H1 (cell line): ENCODE measurements around the gene PCP4L1. TPM values are rescaled to one million over a fixed set of nuclear protein-coding genes. Genes with fewer than 3 reads are reported as not detected.

Experiments
- CBX8 ChIP-seq: fragments of 300-800, 300-1000 bp; sonication (generic); IDR thresholded peaks from 2 replicates; pipeline ENCODE4 v1.7.1; 2016; ENCODE audit warnings: low read depth, low read length, borderline replicate concordance
- EGR1 ChIP-seq: IDR thresholded peaks from 2 replicates; pipeline ENCODE4 v1.6.1; 2011; ENCODE audit warnings: low read depth, low read length, borderline replicate concordance
- JUND ChIP-seq: IDR thresholded peaks from 2 replicates; pipeline ENCODE4 v1.6.1; 2011; ENCODE audit warnings: mild to moderate bottlenecking, improper control_type of control experiment, low read length
- RBBP5 ChIP-seq: IDR thresholded peaks from 2 replicates; pipeline ENCODE4 v1.7.1; 2012; ENCODE audit warnings: low read depth, mild to moderate bottlenecking, inconsistent platforms, low read length, moderate library complexity, borderline replicate concordance
- SP2 ChIP-seq: IDR thresholded peaks from 2 replicates; pipeline ENCODE4 v1.6.1; 2012; ENCODE audit warnings: mild to moderate bottlenecking, low read length, inconsistent platforms
- SP4 ChIP-seq: IDR thresholded peaks from 2 replicates; pipeline ENCODE4 v1.6.1; 2012; ENCODE audit warnings: low read length, inconsistent platforms
- SUZ12 ChIP-seq: fragments of 200-600 bp; sonication (generic); IDR thresholded peaks from 2 replicates; pipeline ENCODE4 v1.6.1; 2012; ENCODE audit warnings: mild to moderate bottlenecking, inconsistent platforms, low read length, moderate library complexity, mixed read lengths
- ZNF274 ChIP-seq: IDR thresholded peaks from 2 replicates; pipeline ENCODE4 v1.7.0; 2012; ENCODE audit warnings: low read length, borderline replicate concordance; ENCODE audit errors: extremely low read depth
- polyA plus RNA-seq, 7 experiments: library from polyadenylated mRNA; depleted of rRNA in 3 of 7; stranded (reverse) in 5 of 7; unstranded in 2 of 7; fragments of >200 nt in 5 of 7; fragments of 200-250 nt in 2 of 7; gene quantifications; 1 replicate in 5 of 7; 2 replicates in 1 of 7; 4 replicates in 1 of 7; pipeline versions ENCODE4 v1.2.1 to v1.2.3, GENCODE V29; 2011 to 2013; ENCODE audit warnings: missing spikeins in 2 of 7, mixed read lengths in 2 of 7
- total RNA-seq: library from RNA; stranded (reverse); fragmentation: NEBNext Ultra II Directional; extraction: Animal tissue kit (Norgen Biotek cat#: 25700); gene quantifications from 2 replicates; pipeline ENCODE4 v1.2.1, GENCODE V29; 2021
- TF ChIP-seq, protein P1 (sequence below): IDR thresholded peaks from 2 replicates; pipeline ENCODE4 v1.6.1; 2011; ENCODE audit warnings: low read length, improper control_type of control experiment

The PCP4L1 gene
- total and polyA plus RNA-seq, 2 of the 8 experiments (the other 6 are each of a cell fraction or from before 2014, with no cell fraction given), result 0.41 to 1.0 TPM

- TF ChIP-seq EGR1 (no peak), SUZ12 (no peak), JUND (no peak), SP2 (no peak), SP4 (no peak), CBX8 (no peak), ZNF274 (no peak), RBBP5 (0 out of 2 replicates have a peak, but pooled peaks have one; percentile 35)
- TF ChIP-seq, protein P1, sequence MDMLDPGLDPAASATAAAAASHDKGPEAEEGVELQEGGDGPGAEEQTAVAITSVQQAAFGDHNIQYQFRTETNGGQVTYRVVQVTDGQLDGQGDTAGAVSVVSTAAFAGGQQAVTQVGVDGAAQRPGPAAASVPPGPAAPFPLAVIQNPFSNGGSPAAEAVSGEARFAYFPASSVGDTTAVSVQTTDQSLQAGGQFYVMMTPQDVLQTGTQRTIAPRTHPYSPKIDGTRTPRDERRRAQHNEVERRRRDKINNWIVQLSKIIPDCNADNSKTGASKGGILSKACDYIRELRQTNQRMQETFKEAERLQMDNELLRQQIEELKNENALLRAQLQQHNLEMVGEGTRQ, result peak; percentile 87
Measured at GRCh38 chr1:161314201-161314981, 55.8 kb downstream of the PCP4L1 start, which contains the start of gene SDHC (continued).
